GM18909 (cell line): ENCODE measurements around the gene MAF.
A peak's percentile ranks its signal among the peaks of the same experiment; 100 is the strongest.

Experiments used
- ATAC-seq: cut with Tn5 transposase; IDR thresholded peaks from one replicate; pipeline ENCODE4 v1.9.1; 2021; ENCODE audit warnings: mild to moderate bottlenecking; ENCODE audit not compliant: unreplicated experiment, poor library complexity

MAF gene

GRCh38 chr16:79600638-79601091, at the start of gene MAF:
Gene MAF (minus strand): TSS chr16:79600737. CDS start chr16:79599902, 835 bp downstream.
- no peak for ATAC-seq

- no peak for ATAC-seq
Measured at GRCh38 chr16:79648826-79649225, 48.3 kb upstream of the MAF start.

GRCh38 chr16:79647586-79647985, 47.0 kb upstream of the MAF start:
- ATAC-seq = no peak

- ATAC-seq = no peak
Measured at GRCh38 chr16:79645701-79646100, 45.2 kb upstream of the MAF start.

GRCh38 chr16:79644971-79645667, 44.6 kb upstream of the MAF start:
- no peak for ATAC-seq

- no peak for ATAC-seq
Measured at GRCh38 chr16:79642652-79643051, 42.1 kb upstream of the MAF start.

GRCh38 chr16:79640513-79641360, 40.2 kb upstream of the MAF start:
- ATAC-seq = no peak

GRCh38 chr16:79639576-79640311, 39.2 kb upstream of the MAF start:
- ATAC-seq = no peak

- ATAC-seq = no peak
Measured at GRCh38 chr16:79638386-79638785, 37.8 kb upstream of the MAF start.

- no peak for ATAC-seq
Measured at GRCh38 chr16:79635488-79635887, 35.0 kb upstream of the MAF start.

- no peak for ATAC-seq
Measured at GRCh38 chr16:79634298-79634697, 33.8 kb upstream of the MAF start.

GRCh38 chr16:79632289-79632688, 31.8 kb upstream of the MAF start:
- ATAC-seq = no peak

- ATAC-seq = no peak
Measured at GRCh38 chr16:79628988-79629387, 28.5 kb upstream of the MAF start.

GRCh38 chr16:79628501-79628975, 28.0 kb upstream of the MAF start:
- peak; percentile 94 for ATAC-seq

- ATAC-seq = no peak
Measured at GRCh38 chr16:79627092-79627491, 26.6 kb upstream of the MAF start.

GRCh38 chr16:79625738-79626137, 25.2 kb upstream of the MAF start:
- ATAC-seq = no peak

GRCh38 chr16:79623824-79624223, 23.3 kb upstream of the MAF start:
- ATAC-seq = no peak

GRCh38 chr16:79623062-79623461, 22.5 kb upstream of the MAF start:
- no peak for ATAC-seq

GRCh38 chr16:79621027-79621426, 20.5 kb upstream of the MAF start:
- ATAC-seq = no peak

GRCh38 chr16:79618692-79619050, 18.1 kb upstream of the MAF start:
- ATAC-seq = no peak
